ENCODE data around the gene MTIF3. TPM values are rescaled to one million over a fixed set of nuclear protein-coding genes. Genes with fewer than 3 reads are reported as not detected.

The MTIF3 gene
- total RNA-seq, 1 experiment from 2014 or later = 41.8 TPM

GRCh38 chr13:27472441-27472840 is 22.1 kb upstream of the MTIF3 start:
- Histone ChIP-seq H3K36me3 (ENCODE audit: control insufficient read depth, insufficient read depth, low read length) (no peaks in the 10 kb centered on the region), H3K4me3 (ENCODE audit: low read depth, low read length) (no peak overlapping the region), H3K27me3 (replicated peaks; ENCODE audit: control insufficient read depth, insufficient read depth, low read length) (no peaks in the 10 kb centered on the region), H3K4me1 (peaks cover 13% of the 10 kb centered on the region), H3K9me3 (no peaks in the 10 kb centered on the region)
- H3K4me1 Mint-ChIP-seq (ENCODE audit: low read depth, unreplicated experiment) = peaks cover 4% of the 10 kb centered on the region
- H3K4me3 Mint-ChIP-seq (ENCODE audit: unreplicated experiment) = no peak overlapping the region
- H3K9me3 Mint-ChIP-seq (ENCODE audit: unreplicated experiment) = no peaks in the 10 kb centered on the region
- no peak for DNase-seq
- TF ChIP-seq CTCF (IDR thresholded peaks at IDR 0.05; ENCODE audit: insufficient read depth in 1 of 2, low read depth in 1 of 2, low read length in 1 of 2, severe bottlenecking in 1 of 2, unreplicated experiment in 1 of 2) = no peak
- H3K27ac Mint-ChIP-seq (ENCODE audit: unreplicated experiment) = no peak overlapping the region
- no TSS peak for BruUV-seq (replicated peaks)
- ChIA-PET CTCF (interaction anchor here (0.5 kb wide), 1 partner anchor 25 kb away, joined by 3 read pairs; no protein-coding TSS in a partner anchor), POLR2A (no interaction called here)
- H3K27me3 Mint-ChIP-seq (ENCODE audit: insufficient read depth, unreplicated experiment) = no peaks in the 10 kb centered on the region
- intact Hi-C loops (cut with micrococcal nuclease; ENCODE audit: unreplicated experiment) = no loop called here
- H3K36me3 Mint-ChIP-seq (ENCODE audit: insufficient read depth, unreplicated experiment) = no peaks in the 10 kb centered on the region

GRCh38 chr13:27470075-27470820 is 19.9 kb upstream of the MTIF3 start:
- H3K9me3 Mint-ChIP-seq (ENCODE audit: unreplicated experiment) = no peaks in the 10 kb centered on the region
- no peak for TF ChIP-seq CTCF (IDR thresholded peaks at IDR 0.05; ENCODE audit: insufficient read depth in 1 of 2, low read depth in 1 of 2, low read length in 1 of 2, severe bottlenecking in 1 of 2, unreplicated experiment in 1 of 2)
- no peak overlapping the region for H3K4me3 Mint-ChIP-seq (ENCODE audit: unreplicated experiment)
- intact Hi-C loops (cut with micrococcal nuclease; ENCODE audit: unreplicated experiment) = no loop called here
- no peaks in the 10 kb centered on the region for H3K9me3 ChIP-seq
- no peak overlapping the region for H3K4me3 ChIP-seq (ENCODE audit: low read depth, low read length)
- DNase-seq = no peak
- no TSS peak for BruUV-seq (replicated peaks)
- ChIA-PET POLR2A (no interaction called here), CTCF (no interaction called here)
- no peak overlapping the region for H3K27ac Mint-ChIP-seq (ENCODE audit: unreplicated experiment)
- peaks cover 7% of the 10 kb centered on the region; the same call in 1 of the 2 replicates for H3K4me1 ChIP-seq
- H3K36me3 Mint-ChIP-seq (ENCODE audit: insufficient read depth, unreplicated experiment) = no peaks in the 10 kb centered on the region
- no peaks in the 10 kb centered on the region for H3K36me3 ChIP-seq (ENCODE audit: control insufficient read depth, insufficient read depth, low read length)
- H3K4me1 Mint-ChIP-seq (ENCODE audit: low read depth, unreplicated experiment) = peaks cover 4% of the 10 kb centered on the region
- no peaks in the 10 kb centered on the region for H3K27me3 Mint-ChIP-seq (ENCODE audit: insufficient read depth, unreplicated experiment)
- no peaks in the 10 kb centered on the region for H3K27me3 ChIP-seq (replicated peaks; ENCODE audit: control insufficient read depth, insufficient read depth, low read length)

- no peaks in the 10 kb centered on the region for H3K27me3 ChIP-seq (replicated peaks; ENCODE audit: control insufficient read depth, insufficient read depth, low read length)
- Mint-ChIP-seq H3K27me3 (ENCODE audit: insufficient read depth, unreplicated experiment) (no peaks in the 10 kb centered on the region), H3K4me1 (ENCODE audit: low read depth, unreplicated experiment) (peaks cover 4% of the 10 kb centered on the region), H3K4me3 (ENCODE audit: unreplicated experiment) (no peak overlapping the region), H3K27ac (ENCODE audit: unreplicated experiment) (no peak overlapping the region), H3K36me3 (ENCODE audit: insufficient read depth, unreplicated experiment) (no peaks in the 10 kb centered on the region), H3K9me3 (ENCODE audit: unreplicated experiment) (no peaks in the 10 kb centered on the region)
- intact Hi-C loops (cut with micrococcal nuclease; ENCODE audit: unreplicated experiment) = no loop called here
- ChIA-PET POLR2A (no interaction called here), CTCF (no interaction called here)
- H3K4me1 ChIP-seq = peaks cover 7% of the 10 kb centered on the region; the same call in 1 of the 2 replicates
- DNase-seq = no peak
- H3K4me3 ChIP-seq (ENCODE audit: low read depth, low read length) = no peak overlapping the region
- BruUV-seq (replicated peaks) = no TSS peak
- no peaks in the 10 kb centered on the region for H3K9me3 ChIP-seq
- TF ChIP-seq CTCF (IDR thresholded peaks at IDR 0.05; ENCODE audit: insufficient read depth in 1 of 2, low read depth in 1 of 2, low read length in 1 of 2, severe bottlenecking in 1 of 2, unreplicated experiment in 1 of 2) = no peak
- no peaks in the 10 kb centered on the region for H3K36me3 ChIP-seq (ENCODE audit: control insufficient read depth, insufficient read depth, low read length)
Measured at GRCh38 chr13:27466513-27466912, 16.1 kb upstream of the MTIF3 start.

Measured in Caco-2 (cell line).